Measurements from ENCODE around the gene KCNT1.

- TF ChIP-seq CTCF (IDR thresholded peaks at IDR 0.05 in 2 of 3, conservative IDR thresholded peaks at IDR 0.05 in 1 of 3; ENCODE audit: borderline replicate concordance in 1 of 3, insufficient read depth in 1 of 3, low read depth in 2 of 3, low read length in 2 of 3), result no peak
- TF ChIP-seq POLR2A (IDR thresholded peaks at IDR 0.05; ENCODE audit: borderline replicate concordance, extremely low read depth, insufficient read depth, insufficient read length), result no peak
- no peak for TF ChIP-seq CEBPB (IDR thresholded peaks at IDR 0.05; ENCODE audit: low read depth)
- TF ChIP-seq POLR2AphosphoS5 (IDR thresholded peaks at IDR 0.05; ENCODE audit: low read depth, low read length), result no peak
- no peak for TF ChIP-seq EZH2phosphoT487 (IDR thresholded peaks at IDR 0.05; ENCODE audit: borderline replicate concordance)
- TF ChIP-seq EZH2 (IDR thresholded peaks at IDR 0.05), result no peak
- no peak for TF ChIP-seq EGR1 (IDR thresholded peaks at IDR 0.05; ENCODE audit: low read depth)
- TF ChIP-seq REST (IDR thresholded peaks at IDR 0.05; ENCODE audit: low read depth), result no peak
- no peak for TF ChIP-seq SIN3A (IDR thresholded peaks at IDR 0.05; ENCODE audit: low read depth)
- no peak for TF ChIP-seq RAD21 (IDR thresholded peaks at IDR 0.05; ENCODE audit: low read depth)
- no peak for TF ChIP-seq ATF3 (IDR thresholded peaks at IDR 0.05)
- TF ChIP-seq ZFX (IDR thresholded peaks at IDR 0.05), result no peak
- no peak for TF ChIP-seq JUND (IDR thresholded peaks at IDR 0.05)
- no peak for TF ChIP-seq MAX (IDR thresholded peaks at IDR 0.05)
Observed at GRCh38 chr9:135728436-135729110, 26.6 kb downstream of the KCNT1 start.

Measured in HCT116 (cell line).